ENCODE data around the gene APOBEC3F.
"Not testable (repeated sequence)": the region's sequence is repeated elsewhere in the genome, so short reads cannot be mapped to it uniquely, and the experiment has no call there.

The APOBEC3F gene

GRCh38 chr22:39024519-39025308 is 15.9 kb upstream of the APOBEC3F start:
- no peak overlapping the region for H3K27ac ChIP-seq
- no peak for TF ChIP-seq CTCF (conservative IDR thresholded peaks at IDR 0.05)
- TF ChIP-seq ZFX (IDR thresholded peaks at IDR 0.05) = no peak

- no peak overlapping the region for H3K27ac ChIP-seq
- TF ChIP-seq ZFX (IDR thresholded peaks at IDR 0.05) = no peak
- TF ChIP-seq CTCF (conservative IDR thresholded peaks at IDR 0.05) = no peak
These were observed 14.0 kb upstream of the APOBEC3F start for GRCh38 chr22:39026509-39027150.

- TF ChIP-seq CTCF (conservative IDR thresholded peaks at IDR 0.05) = no peak
- TF ChIP-seq ZFX (IDR thresholded peaks at IDR 0.05) = no peak
- no peak overlapping the region for H3K27ac ChIP-seq
These were observed 12.9 kb upstream of the APOBEC3F start for GRCh38 chr22:39027717-39028116.

- TF ChIP-seq CTCF (conservative IDR thresholded peaks at IDR 0.05) (no peak), ZFX (IDR thresholded peaks at IDR 0.05) (no peak)
These were observed 12.4 kb upstream of the APOBEC3F start for GRCh38 chr22:39028281-39028680.

GRCh38 chr22:39029227-39029626 is 11.4 kb upstream of the APOBEC3F start:
- TF ChIP-seq CTCF (conservative IDR thresholded peaks at IDR 0.05) = no peak
- TF ChIP-seq ZFX (IDR thresholded peaks at IDR 0.05) = no peak
- H3K27ac ChIP-seq = no peak overlapping the region

More at GRCh38 chr22:39028281-39028680, 12.4 kb upstream of the APOBEC3F start:
- H3K27ac ChIP-seq = no peak overlapping the region

- H3K27ac ChIP-seq = no peak overlapping the region
- TF ChIP-seq ZFX (IDR thresholded peaks at IDR 0.05) (no peak), CTCF (conservative IDR thresholded peaks at IDR 0.05) (no peak)
These were observed 10.0 kb upstream of the APOBEC3F start for GRCh38 chr22:39030705-39031104.

- not testable (repeated sequence) for H3K27ac ChIP-seq
These were observed 9.0 kb upstream of the APOBEC3F start for GRCh38 chr22:39031434-39032295.

- H3K27ac ChIP-seq = not testable (repeated sequence)
These were observed 3.6 kb upstream of the APOBEC3F start for GRCh38 chr22:39037071-39037470.

All from C4-2B (cell line).